ENCODE data around the gene LGI1.

Gene LGI1

GRCh38 chr10:93757801-93758507, at the start of gene LGI1:
Gene LGI1 (plus strand): TSS chr10:93757936. CDS start chr10:93758145, 209 bp downstream.
- no peak for DNase-seq

- no peak for DNase-seq
These were observed 47.3 kb upstream of the LGI1 start for GRCh38 chr10:93710333-93710909.

GRCh38 chr10:93711891-93712290, 45.8 kb upstream of the LGI1 start:
- DNase-seq = no peak

GRCh38 chr10:93712593-93712992, 45.1 kb upstream of the LGI1 start:
- no peak for DNase-seq

GRCh38 chr10:93715345-93715744, 42.4 kb upstream of the LGI1 start:
- no peak for DNase-seq

- DNase-seq = no peak
These were observed 41.0 kb upstream of the LGI1 start for GRCh38 chr10:93716766-93717165.

GRCh38 chr10:93718937-93719725, 38.6 kb upstream of the LGI1 start:
- DNase-seq = no peak

- no peak for DNase-seq
These were observed 37.8 kb upstream of the LGI1 start for GRCh38 chr10:93719901-93720300.

GRCh38 chr10:93722550-93722949, 35.2 kb upstream of the LGI1 start:
- DNase-seq = no peak

- DNase-seq = no peak
These were observed 34.6 kb upstream of the LGI1 start for GRCh38 chr10:93723153-93723552.

GRCh38 chr10:93726024-93726423, 31.7 kb upstream of the LGI1 start:
- DNase-seq = no peak

- DNase-seq = no peak
These were observed 16.4 kb upstream of the LGI1 start for GRCh38 chr10:93741367-93741766.

- no peak for DNase-seq
These were observed 14.9 kb upstream of the LGI1 start for GRCh38 chr10:93742633-93743349.

GRCh38 chr10:93745408-93746065, 12.2 kb upstream of the LGI1 start:
- DNase-seq = peak; percentile 24

- peak; percentile 99 for DNase-seq
These were observed 10.9 kb upstream of the LGI1 start for GRCh38 chr10:93746844-93747284.

- DNase-seq = peak; percentile 38
These were observed 8.4 kb upstream of the LGI1 start for GRCh38 chr10:93749218-93749799.

GRCh38 chr10:93751124-93751523, 6.6 kb upstream of the LGI1 start:
- DNase-seq = no peak

- DNase-seq = no peak
These were observed 5.9 kb upstream of the LGI1 start for GRCh38 chr10:93751832-93752231.

- DNase-seq = peak; percentile 63
These were observed 5.0 kb upstream of the LGI1 start for GRCh38 chr10:93752761-93753160.

GRCh38 chr10:93753621-93754250, 4.0 kb upstream of the LGI1 start:
- no peak for DNase-seq

GRCh38 chr10:93754761-93755160, 3.0 kb upstream of the LGI1 start:
- DNase-seq = no peak
